Neural progenitor cell (in vitro differentiated cells): Measurements from ENCODE around the gene CPT1B. TPM values are rescaled to one million over a fixed set of nuclear protein-coding genes. Genes with fewer than 3 reads are reported as not detected.

Source experiments
- DNase-seq: peaks from one replicate; pipeline ENCODE4 v3.0.0-alpha.2; 2016; ENCODE audit warnings: low spot score
- H2AFZ ChIP-seq: fragments of 200-600 bp; sonication (generic); replicated peaks from 2 replicates; pipeline ENCODE4 v1.6.1; 2016; ENCODE audit warnings: antibody characterized with exemption
- H3F3A ChIP-seq: fragments of 200-600 bp; sonication (generic); 2 replicates; pipeline ENCODE4 v1.6.1; 2016; ENCODE audit warnings: antibody characterized with exemption, low read depth
- H3K27ac ChIP-seq: fragments of 200-600 bp; sonication (generic); 2 replicates; pipeline ENCODE4 v1.5.1; 2016; ENCODE audit warnings: mild to moderate bottlenecking
- H3K27me3 ChIP-seq: fragments of 200-600 bp; sonication (generic); 2 replicates; pipeline ENCODE4 v1.6.1; 2016; ENCODE audit warnings: mild to moderate bottlenecking, moderate library complexity
- H3K36me3 ChIP-seq: fragments of 200-600 bp; sonication (generic); 2 replicates; pipeline ENCODE4 v1.5.1; 2016
- H3K4me1 ChIP-seq: fragments of 200-600 bp; sonication (generic); 2 replicates; pipeline ENCODE4 v1.6.1; 2016; ENCODE audit warnings: mixed run types
- H3K4me2 ChIP-seq: fragments of 200-600 bp; sonication (generic); 2 replicates; pipeline ENCODE4 v1.6.1; 2016
- H3K4me3 ChIP-seq: fragments of 200-600 bp; sonication (generic); 2 replicates; pipeline ENCODE4 v1.5.1; 2016
- H3K79me2 ChIP-seq: fragments of 200-600 bp; sonication (generic); 2 replicates; pipeline ENCODE4 v1.6.1; 2016; ENCODE audit warnings: low read depth
- H3K9ac ChIP-seq: fragments of 200-600 bp; sonication (generic); 2 replicates; pipeline ENCODE4 v1.6.1; 2016
- H3K9me3 ChIP-seq: fragments of 200-600 bp; sonication (generic); 2 replicates; pipeline ENCODE4 v1.5.1; 2016; ENCODE audit warnings: low read depth
- H4K20me1 ChIP-seq: fragments of 200-600 bp; sonication (generic); 2 replicates; pipeline ENCODE4 v1.6.1; 2016; ENCODE audit warnings: low read depth
- H3K27ac Mint-ChIP-seq: 3 replicates; pipeline ENCODE4 v1.8.0; 2021; ENCODE audit warnings: mixed read lengths
- H3K27me3 Mint-ChIP-seq: 2 replicates; pipeline ENCODE4 v1.8.0; 2022; ENCODE audit warnings: low read depth, mild to moderate bottlenecking, inconsistent platforms, moderate library complexity, mixed read lengths; ENCODE audit not compliant: insufficient read depth
- H3K36me3 Mint-ChIP-seq: 3 replicates; pipeline ENCODE4 v1.8.0; 2021; ENCODE audit warnings: mixed read lengths
- H3K4me1 Mint-ChIP-seq: 3 replicates; pipeline ENCODE4 v1.8.0; 2021; ENCODE audit warnings: mixed read lengths
- H3K4me3 Mint-ChIP-seq: 3 replicates; pipeline ENCODE4 v1.8.0; 2021; ENCODE audit warnings: mild to moderate bottlenecking, moderate library complexity, mixed read lengths
- H3K9me3 Mint-ChIP-seq: 3 replicates; pipeline ENCODE4 v1.8.0; 2020; ENCODE audit warnings: mixed read lengths
- CTCF ChIP-seq: fragments of 200-600 bp; sonication (generic); IDR thresholded peaks from 2 replicates; pipeline ENCODE4 v1.5.1; 2017; ENCODE audit warnings: antibody characterized with exemption, mild to moderate bottlenecking
- EZH2 ChIP-seq: fragments of 200-600 bp; sonication (generic); IDR thresholded peaks from 2 replicates; pipeline ENCODE4 v1.6.1; 2017; ENCODE audit warnings: antibody characterized with exemption, mild to moderate bottlenecking, moderate library complexity
- EZH2phosphoT487 ChIP-seq: fragments of 200-600 bp; sonication (generic); IDR thresholded peaks from 2 replicates; pipeline ENCODE4 v1.6.1; 2017; ENCODE audit warnings: antibody characterized with exemption
- total RNA-seq: library from RNA; depleted of rRNA; stranded (reverse); fragments of >200 nt; gene quantifications from 2 replicates; pipeline ENCODE4 v1.2.3, GENCODE V29; 2015; ENCODE audit warnings: low replicate concordance

CPT1B gene
- total RNA-seq, 1 donor from 2014 or later: 33.9 TPM

- Histone ChIP-seq H3F3A (peaks cover 19% of the 10 kb centered on the region), H3K4me1 (peaks cover 4% of the 10 kb centered on the region), H3K4me2 (peak within 1 kb of the TSS; percentile 94), H3K27ac (peak within 1 kb of the TSS; percentile 91), H4K20me1 (no peaks in the 10 kb centered on the region), H3K27me3 (no peaks in the 10 kb centered on the region), H3K36me3 (no peaks in the 10 kb centered on the region), H2AFZ (peak within 1 kb of the TSS; percentile 46), H3K79me2 (peaks cover 12% of the 10 kb centered on the region), H3K4me3 (peak within 1 kb of the TSS; percentile 72), H3K9me3 (no peaks in the 10 kb centered on the region), H3K9ac (peak within 1 kb of the TSS; percentile 75)
- Mint-ChIP-seq H3K4me3 (peak within 1 kb of the TSS; percentile 94), H3K36me3 (peaks cover 5% of the 10 kb centered on the region), H3K27ac (peak within 1 kb of the TSS; percentile 76), H3K9me3 (no peaks in the 10 kb centered on the region), H3K27me3 (peaks cover 9% of the 10 kb centered on the region), H3K4me1 (peaks cover 10% of the 10 kb centered on the region)
- DNase-seq: peak; percentile 100
- TF ChIP-seq CTCF: no peak
- TF ChIP-seq EZH2: no peak
- no peak for TF ChIP-seq EZH2phosphoT487
These were observed 4.5 kb upstream of the CPT1B start, which contains the start of gene CHKB for GRCh38 chr22:50582493-50583293. Gene CHKB, minus strand, starts transcription at chr22:50582849. Its CDS starts 68 bp downstream, at chr22:50582781.

- Histone ChIP-seq H3K4me1 (peaks cover 4% of the 10 kb centered on the region), H3K9me3 (no peaks in the 10 kb centered on the region), H3K4me3 (peak overlapping the region; percentile 72), H3K27me3 (no peaks in the 10 kb centered on the region), H3F3A (peaks cover 19% of the 10 kb centered on the region), H3K9ac (peak overlapping the region; percentile 75), H2AFZ (no peak overlapping the region), H4K20me1 (no peaks in the 10 kb centered on the region), H3K4me2 (peak overlapping the region; percentile 94), H3K36me3 (no peaks in the 10 kb centered on the region), H3K79me2 (peaks cover 12% of the 10 kb centered on the region), H3K27ac (peak overlapping the region; percentile 91)
- no peaks in the 10 kb centered on the region for H3K9me3 Mint-ChIP-seq
- peak overlapping the region; percentile 94 for H3K4me3 Mint-ChIP-seq
- peaks cover 5% of the 10 kb centered on the region for H3K36me3 Mint-ChIP-seq
- H3K4me1 Mint-ChIP-seq: peaks cover 6% of the 10 kb centered on the region
- H3K27ac Mint-ChIP-seq: peak overlapping the region; percentile 76
- peaks cover 9% of the 10 kb centered on the region for H3K27me3 Mint-ChIP-seq
- DNase-seq: no peak
- TF ChIP-seq EZH2: peak; percentile 25
- TF ChIP-seq EZH2phosphoT487: no peak
- no peak for TF ChIP-seq CTCF
These were observed 3.8 kb upstream of the CPT1B start for GRCh38 chr22:50581950-50582492.

- H3K4me2 ChIP-seq: peak overlapping the region; percentile 94
- Mint-ChIP-seq H3K36me3 (peaks cover 5% of the 10 kb centered on the region), H3K4me3 (peak overlapping the region; percentile 94), H3K27me3 (peaks cover 7% of the 10 kb centered on the region), H3K27ac (no peak overlapping the region), H3K9me3 (no peaks in the 10 kb centered on the region), H3K4me1 (peaks cover 6% of the 10 kb centered on the region)
- TF ChIP-seq EZH2phosphoT487 (no peak), EZH2 (no peak), CTCF (no peak)
- H3K9me3 ChIP-seq: no peaks in the 10 kb centered on the region
- H4K20me1 ChIP-seq: no peaks in the 10 kb centered on the region
- no peak for DNase-seq
- peak overlapping the region; percentile 72 for H3K4me3 ChIP-seq
- H3K36me3 ChIP-seq: no peaks in the 10 kb centered on the region
- H3K9ac ChIP-seq: peak overlapping the region; percentile 75
- H3K4me1 ChIP-seq: peaks cover 4% of the 10 kb centered on the region
- H2AFZ ChIP-seq: no peak overlapping the region
- H3K27ac ChIP-seq: no peak overlapping the region
- peaks cover 12% of the 10 kb centered on the region for H3K79me2 ChIP-seq
- H3F3A ChIP-seq: peaks cover 19% of the 10 kb centered on the region
- H3K27me3 ChIP-seq: no peaks in the 10 kb centered on the region
These were observed 3.1 kb upstream of the CPT1B start for GRCh38 chr22:50581031-50581949.
